Ishikawa (cell line): Measurements from ENCODE around the gene VWA1.

ENCODE experiments used
- CEBPB ChIP-seq: IDR thresholded peaks from 2 replicates; pipeline ENCODE4 v1.6.1; 2012
- CREB1 ChIP-seq: IDR thresholded peaks from 2 replicates; pipeline ENCODE4 v1.6.1; 2012; ENCODE audit warnings: low read depth
- EGR1 ChIP-seq: IDR thresholded peaks from 2 replicates; pipeline ENCODE4 v1.6.1; 2012
- EP300 ChIP-seq: IDR thresholded peaks from 2 replicates; pipeline ENCODE4 v1.6.1; 2012; ENCODE audit warnings: borderline replicate concordance
- FOXM1 ChIP-seq: IDR thresholded peaks from 2 replicates; pipeline ENCODE4 v1.6.1; 2012; ENCODE audit warnings: low read depth, borderline replicate concordance
- NFIC ChIP-seq: IDR thresholded peaks from 2 replicates; pipeline ENCODE4 v1.6.1; 2012
- RAD21 ChIP-seq: IDR thresholded peaks from 2 replicates; pipeline ENCODE4 v1.6.1; 2012; ENCODE audit warnings: low read depth
- TAF1 ChIP-seq: IDR thresholded peaks from 2 replicates; pipeline ENCODE4 v1.6.1; 2012; ENCODE audit warnings: low read depth, mild to moderate bottlenecking
- TCF12 ChIP-seq: IDR thresholded peaks from 2 replicates; pipeline ENCODE4 v1.6.1; 2012; ENCODE audit warnings: low read depth
- TEAD4 ChIP-seq: IDR thresholded peaks from 2 replicates; pipeline ENCODE4 v1.6.1; 2012
- YY1 ChIP-seq: IDR thresholded peaks from 2 replicates; pipeline ENCODE4 v1.6.1; 2012; ENCODE audit warnings: low read depth
- ZBTB7A ChIP-seq: IDR thresholded peaks from 2 replicates; pipeline ENCODE4 v1.6.1; 2012; ENCODE audit warnings: low read depth
- TF ChIP-seq, protein P1 (sequence below): IDR thresholded peaks from 2 replicates; pipeline ENCODE4 v1.6.1; 2012
- TF ChIP-seq, protein P2 (sequence below): IDR thresholded peaks from 2 replicates; pipeline ENCODE4 v1.6.1; 2012; ENCODE audit warnings: low read depth, mild to moderate bottlenecking
- TF ChIP-seq, protein P3 (sequence below): IDR thresholded peaks from 2 replicates; pipeline ENCODE4 v1.6.1; 2012

The VWA1 gene

DNA sequence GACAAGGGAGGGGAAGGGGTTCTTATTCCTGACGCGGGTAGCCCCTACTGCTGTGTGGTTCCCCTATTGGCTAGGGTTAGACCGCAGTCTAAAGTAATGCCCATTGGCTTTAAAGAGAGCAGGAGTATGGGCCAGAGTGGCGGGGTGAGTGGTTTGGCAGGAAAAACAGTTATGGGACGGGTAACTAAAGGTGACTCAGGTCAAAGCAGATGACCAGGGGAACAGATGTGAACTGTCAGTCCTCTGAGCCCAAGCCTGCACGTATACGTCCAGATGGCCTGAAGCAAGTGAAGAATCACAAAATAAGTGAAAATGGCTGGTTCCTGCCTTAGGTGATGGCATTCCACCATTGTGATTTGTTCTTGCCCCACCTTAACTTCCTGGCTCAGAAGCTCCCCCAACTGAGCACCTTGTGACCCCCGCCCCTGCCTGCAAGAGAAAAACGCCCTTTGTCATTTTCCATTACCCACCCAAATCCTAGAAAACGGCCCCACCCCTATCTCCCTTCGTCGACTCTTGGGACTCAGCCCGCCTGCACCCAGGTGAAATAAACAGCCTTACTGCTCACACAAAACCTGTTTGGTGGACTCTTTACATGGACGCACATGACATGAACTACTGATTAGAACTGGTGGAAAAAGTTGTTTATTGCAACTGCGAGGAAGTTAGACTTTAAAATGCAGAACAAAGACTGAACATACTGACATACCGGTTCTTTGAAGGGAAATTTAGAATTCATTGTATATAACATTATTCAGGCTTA, 35.3 kb downstream of the VWA1 start:
- no peak for TF ChIP-seq TAF1
- TF ChIP-seq EGR1 = no peak
- no peak for TF ChIP-seq EP300
- TF ChIP-seq TEAD4 = no peak
- TF ChIP-seq, protein P1, sequence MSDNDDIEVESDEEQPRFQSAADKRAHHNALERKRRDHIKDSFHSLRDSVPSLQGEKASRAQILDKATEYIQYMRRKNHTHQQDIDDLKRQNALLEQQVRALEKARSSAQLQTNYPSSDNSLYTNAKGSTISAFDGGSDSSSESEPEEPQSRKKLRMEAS = no peak
- TF ChIP-seq FOXM1 = no peak
- TF ChIP-seq CREB1 = no peak
- TF ChIP-seq, protein P2, sequence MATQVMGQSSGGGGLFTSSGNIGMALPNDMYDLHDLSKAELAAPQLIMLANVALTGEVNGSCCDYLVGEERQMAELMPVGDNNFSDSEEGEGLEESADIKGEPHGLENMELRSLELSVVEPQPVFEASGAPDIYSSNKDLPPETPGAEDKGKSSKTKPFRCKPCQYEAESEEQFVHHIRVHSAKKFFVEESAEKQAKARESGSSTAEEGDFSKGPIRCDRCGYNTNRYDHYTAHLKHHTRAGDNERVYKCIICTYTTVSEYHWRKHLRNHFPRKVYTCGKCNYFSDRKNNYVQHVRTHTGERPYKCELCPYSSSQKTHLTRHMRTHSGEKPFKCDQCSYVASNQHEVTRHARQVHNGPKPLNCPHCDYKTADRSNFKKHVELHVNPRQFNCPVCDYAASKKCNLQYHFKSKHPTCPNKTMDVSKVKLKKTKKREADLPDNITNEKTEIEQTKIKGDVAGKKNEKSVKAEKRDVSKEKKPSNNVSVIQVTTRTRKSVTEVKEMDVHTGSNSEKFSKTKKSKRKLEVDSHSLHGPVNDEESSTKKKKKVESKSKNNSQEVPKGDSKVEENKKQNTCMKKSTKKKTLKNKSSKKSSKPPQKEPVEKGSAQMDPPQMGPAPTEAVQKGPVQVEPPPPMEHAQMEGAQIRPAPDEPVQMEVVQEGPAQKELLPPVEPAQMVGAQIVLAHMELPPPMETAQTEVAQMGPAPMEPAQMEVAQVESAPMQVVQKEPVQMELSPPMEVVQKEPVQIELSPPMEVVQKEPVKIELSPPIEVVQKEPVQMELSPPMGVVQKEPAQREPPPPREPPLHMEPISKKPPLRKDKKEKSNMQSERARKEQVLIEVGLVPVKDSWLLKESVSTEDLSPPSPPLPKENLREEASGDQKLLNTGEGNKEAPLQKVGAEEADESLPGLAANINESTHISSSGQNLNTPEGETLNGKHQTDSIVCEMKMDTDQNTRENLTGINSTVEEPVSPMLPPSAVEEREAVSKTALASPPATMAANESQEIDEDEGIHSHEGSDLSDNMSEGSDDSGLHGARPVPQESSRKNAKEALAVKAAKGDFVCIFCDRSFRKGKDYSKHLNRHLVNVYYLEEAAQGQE = no peak
- TF ChIP-seq NFIC = no peak
- TF ChIP-seq TCF12 = no peak
- TF ChIP-seq ZBTB7A = no peak
- TF ChIP-seq, protein P3, sequence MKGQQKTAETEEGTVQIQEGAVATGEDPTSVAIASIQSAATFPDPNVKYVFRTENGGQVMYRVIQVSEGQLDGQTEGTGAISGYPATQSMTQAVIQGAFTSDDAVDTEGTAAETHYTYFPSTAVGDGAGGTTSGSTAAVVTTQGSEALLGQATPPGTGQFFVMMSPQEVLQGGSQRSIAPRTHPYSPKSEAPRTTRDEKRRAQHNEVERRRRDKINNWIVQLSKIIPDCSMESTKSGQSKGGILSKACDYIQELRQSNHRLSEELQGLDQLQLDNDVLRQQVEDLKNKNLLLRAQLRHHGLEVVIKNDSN = no peak
- no peak for TF ChIP-seq RAD21

DNA sequence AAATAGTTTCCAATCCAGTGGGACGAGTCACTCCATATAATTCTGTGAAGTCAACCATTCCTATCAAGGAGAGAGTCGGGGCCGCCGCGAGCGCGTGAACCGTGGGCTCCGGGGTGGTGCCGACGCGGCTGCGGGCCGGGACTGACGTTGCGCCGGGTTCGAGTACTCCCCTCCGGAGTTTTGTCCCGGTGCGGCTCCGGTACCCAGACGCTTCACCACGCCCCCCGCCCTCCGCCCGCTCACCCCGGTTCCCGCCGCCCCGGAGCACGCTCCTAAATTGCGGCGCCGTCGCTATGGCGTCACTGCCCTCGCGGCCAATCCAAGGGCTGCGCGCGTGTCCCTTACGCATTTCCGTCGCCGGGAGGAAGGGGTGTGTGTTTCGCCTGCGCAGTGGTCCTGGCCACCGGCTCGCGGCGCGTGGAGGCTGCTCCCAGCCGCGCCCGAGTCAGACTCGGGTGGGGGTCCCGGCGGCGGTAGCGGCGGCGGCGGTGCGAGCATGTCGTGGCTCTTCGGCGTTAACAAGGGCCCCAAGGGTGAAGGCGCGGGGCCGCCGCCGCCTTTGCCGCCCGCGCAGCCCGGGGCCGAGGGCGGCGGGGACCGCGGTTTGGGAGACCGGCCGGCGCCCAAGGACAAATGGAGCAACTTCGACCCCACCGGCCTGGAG, 36.0 kb downstream of the VWA1 start, which contains the start of gene ATAD3B:
ATAD3B (plus strand) TSS at position 377 of the 664 bp plus-strand sequence; CDS start at position 497, 120 bp downstream.
- no peak for TF ChIP-seq EGR1
- TF ChIP-seq, protein P2 = no peak
- TF ChIP-seq, protein P3 = peak; percentile 56
- TF ChIP-seq, protein P1 = peak; percentile 85
- TF ChIP-seq RAD21 = no peak
- no peak for TF ChIP-seq EP300
- peak; percentile 97 for TF ChIP-seq CREB1
- no peak for TF ChIP-seq TEAD4
- no peak; the same call in 1 of the 2 replicates for TF ChIP-seq NFIC
- no peak for TF ChIP-seq CEBPB
- no peak for TF ChIP-seq FOXM1
- peak; percentile 70; the same call in 1 of the 2 replicates for TF ChIP-seq TAF1
- TF ChIP-seq YY1 = no peak
- TF ChIP-seq TCF12 = peak; percentile 26; the same call in 1 of the 2 replicates
- TF ChIP-seq ZBTB7A = 0 out of 2 replicates have a peak, but pooled peaks have one; percentile 30

DNA sequence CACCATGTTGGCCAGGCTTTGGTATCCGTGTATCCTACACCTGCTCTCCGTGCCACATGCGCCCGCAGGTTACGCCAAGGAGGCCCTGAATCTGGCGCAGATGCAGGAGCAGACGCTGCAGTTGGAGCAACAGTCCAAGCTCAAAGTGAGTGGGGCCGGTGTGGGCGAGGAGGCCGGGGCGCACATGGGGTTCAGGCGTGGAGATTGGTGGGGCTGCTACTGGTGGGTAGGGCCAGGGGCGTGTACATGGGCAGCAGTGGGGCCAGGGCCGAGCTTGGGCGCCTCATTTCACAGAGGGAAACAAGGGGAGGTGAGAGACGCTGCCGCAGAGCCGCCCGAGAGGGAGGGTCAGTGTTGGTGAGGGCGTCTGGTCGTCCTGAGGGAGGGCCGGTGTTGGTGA, 41.7 kb downstream of the VWA1 start:
- TF ChIP-seq, protein P3 = no peak
- TF ChIP-seq CREB1 = no peak
- TF ChIP-seq ZBTB7A = no peak
- TF ChIP-seq, protein P2 = no peak
- TF ChIP-seq, protein P1 = no peak
- no peak for TF ChIP-seq TAF1
- no peak for TF ChIP-seq FOXM1
- no peak for TF ChIP-seq NFIC
- no peak for TF ChIP-seq TEAD4
- TF ChIP-seq CEBPB = no peak
- no peak for TF ChIP-seq EP300
- no peak for TF ChIP-seq RAD21
- no peak for TF ChIP-seq YY1
- TF ChIP-seq EGR1 = no peak
- TF ChIP-seq TCF12 = no peak
